Endothelial cell of umbilical vein (primary cell): ENCODE measurements around the gene HOXA4. TPM values are rescaled to one million over a fixed set of nuclear protein-coding genes. Genes with fewer than 3 reads are reported as not detected.

Source experiments
- BruUV-seq: library from RNA; stranded (reverse); fragments of 400-500 nt; replicated peaks from 2 replicates; lab custom pipeline; 2021; lab: Mats Ljungman, UMichigan
- CTCF ChIA-PET: fragments of 300-600, 350-600 bp; sonication (Branson Sonifier 250); formaldehyde crosslinking; loops from one replicate; lab custom pipeline; 2021; ENCODE audit warnings: antibody characterized with exemption, inconsistent platforms; lab: Charles Lee
- POLR2A ChIA-PET: fragments of 300-600, 350-600 bp; sonication (Branson Sonifier 250); formaldehyde crosslinking; loops from one replicate; lab custom pipeline; 2021; ENCODE audit warnings: antibody characterized with exemption, inconsistent platforms; lab: Charles Lee
- DNase-seq: peaks from one replicate; pipeline ENCODE4 v3.0.0-alpha.2; 2011; ENCODE audit warnings: low read depth, low spot score
- FAIRE-seq: peaks from 2 replicates; lab custom pipeline; 2011; peaks lifted over from hg19 to GRCh38; lab: Jason Lieb, UNC
- H2AFZ ChIP-seq: 2 replicates; pipeline ENCODE4 v1.6.0; 2012; ENCODE audit warnings: low read depth, low read length, control low read depth, inconsistent platforms
- H3K27ac ChIP-seq: 2 replicates; pipeline ENCODE4 v1.5.1; 2011; ENCODE audit warnings: low read depth, mild to moderate bottlenecking, control low read depth, low read length, moderate library complexity; ENCODE audit not compliant: insufficient read depth
- H3K27me3 ChIP-seq, 2 experiments: 2 replicates each; pipeline versions ENCODE4 v1.6.0 to v1.6.1; 2011; ENCODE audit warnings: low read length in 2 of 2, mixed read lengths in 1 of 2; ENCODE audit not compliant: control insufficient read depth in 2 of 2, insufficient read depth in 2 of 2
- H3K36me3 ChIP-seq, 2 experiments: 2 replicates in 1 of 2; 3 replicates in 1 of 2; pipeline ENCODE4 v1.5.1; 2011; ENCODE audit warnings: low read length in 2 of 2, mild to moderate bottlenecking in 1 of 2, moderate library complexity in 1 of 2; ENCODE audit not compliant: control insufficient read depth in 2 of 2, insufficient read depth in 2 of 2; ENCODE audit errors: extremely low read depth in 1 of 2
- H3K4me1 ChIP-seq: 3 replicates; pipeline ENCODE4 v1.5.1; 2011; ENCODE audit warnings: mild to moderate bottlenecking, low read length; ENCODE audit not compliant: control insufficient read depth, insufficient read depth; ENCODE audit errors: extremely low read depth
- H3K4me2 ChIP-seq: 2 replicates; pipeline ENCODE4 v1.6.1; 2011; ENCODE audit warnings: low read length, control low read depth, mixed read lengths; ENCODE audit not compliant: insufficient read depth
- H3K4me3 ChIP-seq, 3 experiments: fragments of 200-600 bp in 1 of 3; sonication (generic), shearing (Covaris generic) in 1 of 3; replicated peaks in 1 of 3; 2 replicates each; pipeline ENCODE4 v1.5.1; 2011 to 2016; ENCODE audit warnings: control low read depth in 3 of 3, low read length in 3 of 3, mild to moderate bottlenecking in 2 of 3, inconsistent platforms in 1 of 3, low read depth in 1 of 3, moderate library complexity in 1 of 3; ENCODE audit not compliant: insufficient read depth in 1 of 3
- H3K79me2 ChIP-seq: 2 replicates; pipeline ENCODE4 v1.6.0; 2012; ENCODE audit warnings: low read length, inconsistent platforms; ENCODE audit not compliant: control insufficient read depth, insufficient read depth
- H3K9ac ChIP-seq: replicated peaks from 2 replicates; pipeline ENCODE3; 2011; ENCODE audit warnings: low read length, control low read depth; ENCODE audit not compliant: insufficient read depth; ENCODE audit errors: extremely low read depth
- H3K9me1 ChIP-seq: replicated peaks from 3 replicates; pipeline ENCODE4 v1.6.0; 2011; ENCODE audit warnings: mild to moderate bottlenecking, low read length; ENCODE audit not compliant: control insufficient read depth, insufficient read depth; ENCODE audit errors: extremely low read depth
- H3K9me3 ChIP-seq: replicated peaks from 2 replicates; pipeline ENCODE4 v1.5.1; 2012; ENCODE audit warnings: low read length, inconsistent platforms; ENCODE audit not compliant: control insufficient read depth, insufficient read depth
- H4K20me1 ChIP-seq: replicated peaks from 2 replicates; pipeline ENCODE3; 2011; ENCODE audit warnings: mild to moderate bottlenecking, low read length; ENCODE audit not compliant: control insufficient read depth, insufficient read depth; ENCODE audit errors: extremely low read depth
- CTCF ChIP-seq, 2 donors: IDR thresholded peaks; 1 replicate in 1 of 2; 2 replicates in 1 of 2; pipeline ENCODE4 v1.5.1; 2011; ENCODE audit warnings: low read length in 2 of 2, mild to moderate bottlenecking in 2 of 2, moderate library complexity in 2 of 2, control low read depth in 1 of 2, inconsistent platforms in 1 of 2, low read depth in 1 of 2; ENCODE audit not compliant: insufficient read depth in 1 of 2; ENCODE audit errors: extremely low read depth in 1 of 2
- EZH2 ChIP-seq: IDR thresholded peaks from 2 replicates; pipeline ENCODE4 v1.6.1; 2012; ENCODE audit warnings: borderline replicate concordance, low read depth, mild to moderate bottlenecking, moderate library complexity, low read length, inconsistent platforms; ENCODE audit not compliant: severe bottlenecking
- FOS ChIP-seq: IDR thresholded peaks from 2 replicates; pipeline ENCODE4 v1.6.1; 2011; ENCODE audit warnings: mild to moderate bottlenecking, low read length, moderate library complexity, borderline replicate concordance; ENCODE audit not compliant: insufficient read depth
- GATA2 ChIP-seq: IDR thresholded peaks from 2 replicates; pipeline ENCODE4 v1.7.0; 2011; ENCODE audit warnings: low read depth, mild to moderate bottlenecking, moderate library complexity, mixed read lengths, low read length; ENCODE audit not compliant: insufficient read length, insufficient read depth
- JUN ChIP-seq: IDR thresholded peaks from 2 replicates; pipeline ENCODE4 v1.6.1; 2011; ENCODE audit warnings: borderline replicate concordance, low read depth; ENCODE audit not compliant: insufficient read length, insufficient read depth
- MAX ChIP-seq: IDR thresholded peaks from 2 replicates; pipeline ENCODE4 v1.6.1; 2011; ENCODE audit not compliant: insufficient read depth, insufficient read length
- MYC ChIP-seq: IDR thresholded peaks from one replicate; pipeline ENCODE4 v1.6.1; 2011; ENCODE audit warnings: mild to moderate bottlenecking, low read depth, low read length
- POLR2A ChIP-seq: IDR thresholded peaks from 2 replicates; pipeline ENCODE4 v1.6.1; 2012; ENCODE audit warnings: low read depth, mild to moderate bottlenecking, control low read depth, low read length
- POLR2AphosphoS5 ChIP-seq: IDR thresholded peaks from 2 replicates; pipeline ENCODE4 v1.6.1; 2012; ENCODE audit warnings: low read depth, mild to moderate bottlenecking, control low read depth, low read length, moderate library complexity; ENCODE audit not compliant: insufficient read depth
- dilution Hi-C: fragments of 300-500 bp; cut with MboI; formaldehyde crosslinking; loops from one replicate; pipeline ENCODE4 v1.15.0; 2019; ENCODE audit warnings: low sequenced_read_pairs; ENCODE audit not compliant: extremely low pct_ligation_motif_present
- intact Hi-C: fragments of 100-400 bp; cut with micrococcal nuclease; formaldehyde crosslinking; loops from one replicate; pipeline ENCODE4 v1.10.0; 2022
- polyA plus RNA-seq, 4 experiments: library from polyadenylated mRNA; depleted of rRNA in 3 of 4; stranded (reverse) in 3 of 4; unstranded in 1 of 4; fragments of >200 nt; gene quantifications; 2 replicates each; pipeline versions ENCODE4 v1.2.1 to v1.2.3, GENCODE V29; 2011 to 2012; ENCODE audit warnings: missing spikeins in 1 of 4
- total RNA-seq: library from RNA; stranded (reverse); gene quantifications from 2 replicates; pipeline ENCODE4 v1.2.3, GENCODE V29; 2021

Gene HOXA4
- total and polyA plus RNA-seq, 2 donors (not counting 3 experiments of a cell fraction or from before 2014, with no cell fraction given), result 4.9 to 8.1 TPM

GRCh38 chr7:27158436-27159265 is 28.1 kb upstream of the HOXA4 start:
- H2AFZ ChIP-seq, result peak overlapping the region; percentile 17
- POLR2A ChIA-PET, result interaction anchor here (0.7 to 1.7 kb wide), 5 partner anchors 9 to 15 kb away, joined by 3 to 5 read pairs (median 3); partner anchors contain the start of gene HOXA5
- no peak for TF ChIP-seq MAX
- no peak for TF ChIP-seq MYC
- no peak for TF ChIP-seq GATA2
- no peak for TF ChIP-seq JUN
- no peak for TF ChIP-seq EZH2
- no peak for TF ChIP-seq FOS
- TF ChIP-seq CTCF (IDR thresholded peaks at IDR 0.05; ENCODE audit: extremely low read depth in 1 of 2, insufficient read depth in 1 of 2, low read depth in 1 of 2, low read length in 2 of 2), result no peak
- no peak for TF ChIP-seq POLR2A
- TF ChIP-seq POLR2AphosphoS5, result no peak
- peaks cover 3 to 4% of the 10 kb centered on the region in 2 experiments for H3K36me3 ChIP-seq
- peak; percentile 72 for DNase-seq
- peak overlapping the region; percentile 78 for H3K9ac ChIP-seq
- dilution Hi-C loops (loop anchor here (25.0 kb wide), 1 partner anchor 971 kb away; no protein-coding TSS in a partner anchor), intact Hi-C loops (loop anchor here (1.0 to 5.0 kb wide), 3 partner anchors 7 to 1001 kb away; partner anchors contain the start of genes CBX3 and HNRNPA2B1)
- H3K9me3 ChIP-seq, result no peaks in the 10 kb centered on the region
- peak; percentile 35 for FAIRE-seq
- peak overlapping the region; percentile 74 for H3K4me2 ChIP-seq
- peaks cover 78% of the 10 kb centered on the region for H3K79me2 ChIP-seq
- no TSS peak for BruUV-seq
- CTCF ChIA-PET, result interaction anchor here (0.7 to 4.1 kb wide), 22 partner anchors 7 to 1266 kb away, joined by 3 to 48 read pairs (median 4); partner anchors contain the start of genes HOXA5 and HOXA6
- H3K27ac ChIP-seq, result peak overlapping the region; percentile 69
- H3K4me3 ChIP-seq, result peak overlapping the region in 2 of 3 experiments; percentile 30 to 32
- peaks cover 61% of the 10 kb centered on the region for H3K4me1 ChIP-seq
- no peaks in the 10 kb centered on the region for H3K27me3 ChIP-seq
- no peaks in the 10 kb centered on the region for H3K9me1 ChIP-seq
- H4K20me1 ChIP-seq, result no peaks in the 10 kb centered on the region
